GM21515 (cell line): ENCODE measurements around the gene BRSK1.
"Not testable (repeated sequence)": the region's sequence is repeated elsewhere in the genome, so short reads cannot be mapped to it uniquely, and the experiment has no call there.

Source experiments
- ATAC-seq: cut with Tn5 transposase; IDR thresholded peaks from one replicate; pipeline ENCODE4 v1.9.1; 2021; ENCODE audit not compliant: unreplicated experiment

Gene BRSK1

GRCh38 chr19:55325172-55325571 is 41.4 kb downstream of the BRSK1 start, which contains the start of gene TMEM150B:
TSS of gene TMEM150B (minus strand) at chr19:55325341. CDS start at chr19:55321036, 4,305 bp downstream.
- no peak for ATAC-seq

- ATAC-seq, result not testable (repeated sequence)
Measured at GRCh38 chr19:55328774-55329318, 45.0 kb downstream of the BRSK1 start.

GRCh38 chr19:55329791-55330190 is 46.0 kb downstream of the BRSK1 start:
- not testable (repeated sequence) for ATAC-seq

- ATAC-seq, result no peak
Measured at GRCh38 chr19:55333870-55334269, 50.1 kb downstream of the BRSK1 start.

GRCh38 chr19:55336101-55336500 is 52.3 kb downstream of the BRSK1 start:
- ATAC-seq, result no peak

- ATAC-seq, result peak; percentile 83
Measured at GRCh38 chr19:55339105-55339888, 55.5 kb downstream of the BRSK1 start, which contains the start of gene KMT5C. TSS of gene KMT5C (plus strand) at chr19:55339876. CDS start at chr19:55341937, 2,061 bp downstream.

GRCh38 chr19:55339889-55340783 is 56.3 kb downstream of the BRSK1 start:
- ATAC-seq, result no peak

GRCh38 chr19:55340784-55341147 is 57.0 kb downstream of the BRSK1 start:
- ATAC-seq, result no peak

- no peak for ATAC-seq
Measured at GRCh38 chr19:55341171-55341588, 57.4 kb downstream of the BRSK1 start.

- ATAC-seq, result no peak
Measured at GRCh38 chr19:55341595-55342531, 58.1 kb downstream of the BRSK1 start.

- ATAC-seq, result no peak
Measured at GRCh38 chr19:55344444-55344843, 60.6 kb downstream of the BRSK1 start.

GRCh38 chr19:55345101-55345817 is 61.5 kb downstream of the BRSK1 start:
- ATAC-seq, result no peak

- no peak for ATAC-seq
Measured at GRCh38 chr19:55345818-55346724, 62.3 kb downstream of the BRSK1 start.

GRCh38 chr19:55346725-55347441 is 63.1 kb downstream of the BRSK1 start:
- ATAC-seq, result no peak

- ATAC-seq, result no peak
Measured at GRCh38 chr19:55347442-55348009, 63.7 kb downstream of the BRSK1 start.

- no peak for ATAC-seq
Measured at GRCh38 chr19:55348317-55349034, 64.7 kb downstream of the BRSK1 start.
